GM04503 (cell line): ENCODE results near the gene XRRA1.

ENCODE experiments used
- DNase-seq: peaks from one replicate; pipeline ENCODE4 v3.0.0-alpha.2; 2012; ENCODE audit warnings: low read depth

The XRRA1 gene

GRCh38 chr11:74950374-74950969, 1.6 kb upstream of the XRRA1 start:
- no peak for DNase-seq

GRCh38 chr11:74949753-74950137, 854 bp upstream of the XRRA1 start:
- DNase-seq, result no peak

- no peak for DNase-seq
Measured at GRCh38 chr11:74948546-74948897, 369 bp downstream of the XRRA1 start.

GRCh38 chr11:74942073-74942759, 6.7 kb downstream of the XRRA1 start:
- no peak for DNase-seq

GRCh38 chr11:74941492-74941891, 7.4 kb downstream of the XRRA1 start:
- no peak for DNase-seq

GRCh38 chr11:74937696-74938475, 11.0 kb downstream of the XRRA1 start:
- no peak for DNase-seq

- DNase-seq, result no peak
Measured at GRCh38 chr11:74936976-74937375, 11.9 kb downstream of the XRRA1 start.

- no peak for DNase-seq
Measured at GRCh38 chr11:74936087-74936486, 12.8 kb downstream of the XRRA1 start.

- DNase-seq, result no peak
Measured at GRCh38 chr11:74935285-74935684, 13.6 kb downstream of the XRRA1 start.

- DNase-seq, result no peak
Measured at GRCh38 chr11:74933765-74934164, 15.1 kb downstream of the XRRA1 start.

- DNase-seq, result no peak
Measured at GRCh38 chr11:74932797-74933196, 16.1 kb downstream of the XRRA1 start.

GRCh38 chr11:74932169-74932568, 16.7 kb downstream of the XRRA1 start:
- no peak for DNase-seq

GRCh38 chr11:74929431-74930363, 19.2 kb downstream of the XRRA1 start:
- peak; percentile 70 for DNase-seq

GRCh38 chr11:74927496-74927895, 21.4 kb downstream of the XRRA1 start:
- DNase-seq, result no peak

- DNase-seq, result peak; percentile 59
Measured at GRCh38 chr11:74926304-74927030, 22.4 kb downstream of the XRRA1 start.

- peak; percentile 91 for DNase-seq
Measured at GRCh38 chr11:74925281-74925680, 23.6 kb downstream of the XRRA1 start.

GRCh38 chr11:74923125-74923524, 25.8 kb downstream of the XRRA1 start:
- no peak for DNase-seq

- no peak for DNase-seq
Measured at GRCh38 chr11:74909812-74910211, 39.1 kb downstream of the XRRA1 start.

GRCh38 chr11:74909385-74909784, 39.5 kb downstream of the XRRA1 start:
- DNase-seq, result no peak

GRCh38 chr11:74905326-74905725, 43.6 kb downstream of the XRRA1 start:
- DNase-seq, result no peak

- no peak for DNase-seq
Measured at GRCh38 chr11:74902342-74902741, 46.5 kb downstream of the XRRA1 start.

GRCh38 chr11:74896311-74896710, 52.6 kb downstream of the XRRA1 start:
- no peak for DNase-seq
